ENCODE measurements around the gene PARVG. TPM values are rescaled to one million over a fixed set of nuclear protein-coding genes. Genes with fewer than 3 reads are reported as not detected.

PARVG gene
- total RNA-seq, 1 donor from 2014 or later: 19.9 TPM

DNA sequence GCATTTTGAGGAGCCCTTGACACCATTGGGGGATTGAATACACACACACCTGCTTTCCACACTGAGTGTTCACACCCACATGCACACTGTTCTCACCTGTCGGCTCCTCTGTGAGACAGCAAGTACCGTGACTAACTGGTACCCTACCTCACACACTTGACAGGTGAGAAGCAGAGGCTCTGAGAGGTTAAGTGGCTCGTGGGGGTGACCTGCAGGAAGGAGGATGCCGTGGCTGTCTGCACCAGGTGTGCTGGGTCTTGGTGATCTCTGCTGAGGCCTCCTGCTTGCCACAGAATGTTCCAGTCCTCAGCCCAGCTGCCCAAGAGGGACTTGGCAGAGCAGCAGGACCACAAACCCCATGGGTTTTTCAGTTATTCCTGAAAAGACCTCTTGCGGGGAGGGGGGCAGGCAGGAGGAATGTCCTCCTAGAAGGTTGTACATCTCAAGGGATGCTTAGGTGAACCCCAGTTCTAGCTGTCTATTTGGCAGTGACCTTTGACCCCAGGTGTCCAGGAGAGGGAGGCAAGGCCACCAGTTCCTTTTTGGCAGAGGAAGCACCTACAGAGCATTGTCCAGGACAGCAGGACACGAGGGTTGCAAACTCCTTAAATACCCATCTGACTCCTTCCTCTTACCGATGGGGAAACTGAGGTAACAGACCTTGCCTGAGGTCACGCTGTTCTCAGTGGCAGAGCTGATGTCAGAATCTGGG, 66.0 kb downstream of the PARVG start:
- no peak for DNase-seq (ENCODE audit: low spot score in 2 of 2)
- Histone ChIP-seq H3K4me3 (no peak overlapping the region), H3K9me3 (peaks cover 4 to 6% of the 10 kb centered on the region in 2 donors), H3K27ac (no peak overlapping the region), H3K27me3 (no peaks in the 10 kb centered on the region), H3K4me1 (no peaks in the 10 kb centered on the region), H3K36me3 (no peaks in the 10 kb centered on the region)
- intact Hi-C loops (cut with DNase I): no loop called here
- TF ChIP-seq, protein P1, sequence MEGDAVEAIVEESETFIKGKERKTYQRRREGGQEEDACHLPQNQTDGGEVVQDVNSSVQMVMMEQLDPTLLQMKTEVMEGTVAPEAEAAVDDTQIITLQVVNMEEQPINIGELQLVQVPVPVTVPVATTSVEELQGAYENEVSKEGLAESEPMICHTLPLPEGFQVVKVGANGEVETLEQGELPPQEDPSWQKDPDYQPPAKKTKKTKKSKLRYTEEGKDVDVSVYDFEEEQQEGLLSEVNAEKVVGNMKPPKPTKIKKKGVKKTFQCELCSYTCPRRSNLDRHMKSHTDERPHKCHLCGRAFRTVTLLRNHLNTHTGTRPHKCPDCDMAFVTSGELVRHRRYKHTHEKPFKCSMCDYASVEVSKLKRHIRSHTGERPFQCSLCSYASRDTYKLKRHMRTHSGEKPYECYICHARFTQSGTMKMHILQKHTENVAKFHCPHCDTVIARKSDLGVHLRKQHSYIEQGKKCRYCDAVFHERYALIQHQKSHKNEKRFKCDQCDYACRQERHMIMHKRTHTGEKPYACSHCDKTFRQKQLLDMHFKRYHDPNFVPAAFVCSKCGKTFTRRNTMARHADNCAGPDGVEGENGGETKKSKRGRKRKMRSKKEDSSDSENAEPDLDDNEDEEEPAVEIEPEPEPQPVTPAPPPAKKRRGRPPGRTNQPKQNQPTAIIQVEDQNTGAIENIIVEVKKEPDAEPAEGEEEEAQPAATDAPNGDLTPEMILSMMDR (IDR thresholded peaks at IDR 0.05): no peak

DNA sequence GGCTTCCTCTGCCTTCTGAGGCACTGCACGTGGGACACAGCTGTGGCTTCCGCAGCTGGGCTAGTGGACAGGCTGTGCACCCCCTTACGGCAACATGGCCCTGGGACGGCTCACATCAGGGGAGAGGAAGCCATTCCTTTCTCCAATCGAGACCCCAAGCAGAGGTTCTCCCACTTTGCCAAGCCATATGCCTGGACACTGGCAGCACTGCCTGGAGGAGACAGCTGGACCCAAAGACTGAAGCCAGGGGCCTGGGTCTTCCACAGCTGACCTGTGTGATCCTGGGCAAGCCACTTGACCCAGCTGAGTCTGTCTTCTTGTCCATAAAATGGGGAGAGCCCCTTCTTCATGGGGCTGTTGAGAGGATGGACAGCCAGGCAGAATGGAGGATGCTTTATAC, 66.6 kb downstream of the PARVG start:
- no peaks in the 10 kb centered on the region for H3K27me3 ChIP-seq
- intact Hi-C loops (cut with DNase I): no loop called here
- DNase-seq (ENCODE audit: low spot score in 2 of 2): peak in 1 of 2 donors; percentile 50
- TF ChIP-seq, protein P1 (IDR thresholded peaks at IDR 0.05): no peak
- H3K36me3 ChIP-seq: no peaks in the 10 kb centered on the region
- H3K9me3 ChIP-seq: peaks cover 4 to 6% of the 10 kb centered on the region in 2 donors
- no peak overlapping the region for H3K27ac ChIP-seq
- no peak overlapping the region for H3K4me3 ChIP-seq
- H3K4me1 ChIP-seq: no peaks in the 10 kb centered on the region

DNA sequence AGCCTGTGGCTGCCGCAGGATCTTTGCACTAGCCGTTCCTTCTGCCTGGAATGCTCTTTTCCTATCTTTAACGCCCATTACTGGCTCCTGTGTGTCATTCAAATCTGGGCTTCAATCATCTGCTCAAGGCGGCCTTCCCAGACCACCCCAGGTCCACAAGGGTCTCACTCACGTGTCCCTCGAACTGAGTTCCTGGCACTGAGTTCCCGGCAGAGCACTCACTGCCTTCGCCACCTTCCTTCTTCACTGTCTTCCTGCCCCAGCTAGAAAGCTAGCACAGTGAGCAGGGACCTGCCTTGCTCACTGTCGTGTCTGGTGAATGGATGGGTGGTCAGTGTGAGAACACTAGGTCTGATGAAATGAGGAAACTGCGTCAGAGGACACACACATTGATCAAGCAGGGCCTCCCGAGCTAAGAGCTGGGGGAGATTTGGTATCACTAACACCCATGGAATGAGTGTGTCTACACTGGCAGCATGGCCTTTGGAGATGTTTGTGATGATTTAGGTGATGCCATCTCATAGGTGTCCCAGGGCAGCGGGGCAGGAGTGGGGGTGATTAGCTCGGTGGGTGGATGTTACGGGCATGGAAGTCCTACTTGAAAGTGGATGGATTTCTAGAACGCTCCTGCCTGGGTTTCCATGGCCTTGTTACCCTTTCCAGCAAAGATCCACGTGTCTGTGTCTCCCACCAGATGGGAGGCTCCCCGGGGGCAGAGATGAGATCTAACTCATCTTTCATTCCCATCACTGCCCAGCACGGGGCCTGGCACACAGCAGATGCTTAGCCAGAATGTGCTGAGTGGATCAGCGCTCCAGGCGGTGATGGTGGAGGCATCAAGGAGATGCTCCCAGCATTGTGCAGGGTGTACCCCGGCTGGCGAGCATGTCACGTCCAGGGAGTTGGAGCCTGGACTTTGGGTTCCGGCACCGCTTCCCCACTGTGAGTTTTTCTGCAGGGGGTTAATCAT, 67.5 kb downstream of the PARVG start:
- no peaks in the 10 kb centered on the region for H3K27me3 ChIP-seq
- intact Hi-C loops (cut with DNase I): no loop called here
- DNase-seq (ENCODE audit: low spot score in 2 of 2): peak in 1 of 2 donors; percentile 44

DNA sequence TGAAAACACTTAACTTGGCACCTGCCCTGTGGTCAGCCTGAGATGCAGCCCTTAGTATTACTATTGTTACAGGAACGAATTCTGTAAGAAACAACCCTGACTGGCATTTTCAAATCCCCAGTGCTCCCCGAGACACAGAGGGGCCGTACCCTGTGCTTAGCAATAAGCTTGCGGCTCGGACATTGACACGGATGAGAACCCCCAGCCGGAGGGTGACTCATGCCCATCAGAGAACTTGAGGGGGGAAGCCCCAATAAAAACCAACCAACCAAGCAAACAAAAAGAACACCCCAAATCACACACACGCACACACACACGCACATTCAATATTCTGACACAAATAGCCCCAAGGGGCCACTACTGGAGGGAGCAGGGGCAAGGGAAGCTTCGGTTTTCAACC, 68.2 kb downstream of the PARVG start:
- no peaks in the 10 kb centered on the region for H3K27me3 ChIP-seq

More for the DNA sequence above, 67.5 kb downstream of the PARVG start:
- TF ChIP-seq, protein P1 (IDR thresholded peaks at IDR 0.05): no peak
- peaks cover 4 to 6% of the 10 kb centered on the region in 2 donors for H3K9me3 ChIP-seq
- no peaks in the 10 kb centered on the region for H3K36me3 ChIP-seq
- no peak overlapping the region for H3K27ac ChIP-seq
- H3K4me3 ChIP-seq: no peak overlapping the region
- no peaks in the 10 kb centered on the region for H3K4me1 ChIP-seq

DNA sequence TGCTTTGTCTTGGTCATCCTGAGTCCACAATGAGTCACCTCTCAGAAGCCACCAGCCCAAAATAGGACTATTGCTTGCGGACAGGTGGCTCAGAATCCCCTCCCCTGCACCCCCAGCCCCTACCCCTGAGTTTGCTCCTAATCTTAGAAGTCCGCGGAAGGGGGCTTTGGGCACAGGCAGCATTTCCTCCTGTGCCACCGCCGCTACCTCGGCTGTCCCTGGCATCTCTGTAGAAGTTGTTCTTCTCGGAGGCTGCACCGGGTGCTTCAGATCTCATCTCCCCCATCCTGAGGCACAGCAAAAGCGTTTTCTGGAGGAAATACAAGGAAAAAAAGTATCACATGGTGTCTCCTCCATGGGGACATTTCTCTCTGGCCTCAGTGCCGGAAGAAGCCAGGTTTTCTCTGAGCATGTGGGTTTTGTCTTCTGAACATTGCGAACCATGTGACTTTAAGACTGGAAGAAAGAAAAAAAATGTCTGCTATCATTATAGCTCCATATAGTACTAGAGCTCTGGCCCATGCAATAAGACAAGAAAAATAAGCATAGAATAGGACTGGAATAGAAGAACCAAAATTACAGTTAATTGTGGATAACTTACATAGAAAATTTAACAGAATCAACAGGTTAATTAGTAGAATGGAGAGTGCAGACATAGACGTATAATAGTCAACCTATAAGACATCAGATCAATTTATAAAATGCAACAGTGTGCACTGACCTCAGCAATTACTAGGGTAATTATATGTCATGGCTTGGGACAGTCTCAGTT, 68.8 kb downstream of the PARVG start:
- no peaks in the 10 kb centered on the region for H3K4me1 ChIP-seq
- intact Hi-C loops (cut with DNase I): no loop called here
- TF ChIP-seq, protein P1 (IDR thresholded peaks at IDR 0.05): no peak
- H3K9me3 ChIP-seq: peaks cover 4 to 6% of the 10 kb centered on the region in 2 donors
- no peak overlapping the region for H3K4me3 ChIP-seq
- peak in 1 of 2 donors; percentile 59 for DNase-seq (ENCODE audit: low spot score in 2 of 2)
- H3K27me3 ChIP-seq: no peaks in the 10 kb centered on the region
- no peak overlapping the region for H3K27ac ChIP-seq
- no peaks in the 10 kb centered on the region for H3K36me3 ChIP-seq

More for the DNA sequence above, 68.2 kb downstream of the PARVG start:
- intact Hi-C loops (cut with DNase I): no loop called here
- Histone ChIP-seq H3K4me3 (no peak overlapping the region), H3K27ac (no peak overlapping the region), H3K36me3 (no peaks in the 10 kb centered on the region), H3K9me3 (peaks cover 4 to 6% of the 10 kb centered on the region in 2 donors), H3K4me1 (no peaks in the 10 kb centered on the region)
- TF ChIP-seq, protein P1 (IDR thresholded peaks at IDR 0.05): no peak
- DNase-seq (ENCODE audit: low spot score in 2 of 2): peak in 1 of 2 donors; percentile 30
